DOHH2 (cell line): ENCODE measurements around the gene TBL1X.
"Not testable (repeated sequence)": the region's sequence is repeated elsewhere in the genome, so short reads cannot be mapped to it uniquely, and the experiment has no call there.

Experiments used
- H3F3A ChIP-seq: fragments of 200-600 bp; sonication (generic), shearing (Covaris generic); 2 replicates; pipeline ENCODE4 v1.6.0; 2016; ENCODE audit warnings: antibody characterized with exemption, mild to moderate bottlenecking; ENCODE audit not compliant: control insufficient read depth, insufficient read depth
- H3K27ac ChIP-seq: fragments of 200-600 bp; sonication (generic); 2 replicates; pipeline ENCODE4 v1.5.1; 2014; ENCODE audit warnings: low read depth, mild to moderate bottlenecking, low read length, moderate library complexity
- H3K27me3 ChIP-seq: fragments of 200-600 bp; sonication (generic); 2 replicates; pipeline ENCODE4 v1.6.1; 2014; ENCODE audit warnings: mild to moderate bottlenecking, low read length, mixed read lengths; ENCODE audit not compliant: control insufficient read depth
- H3K36me3 ChIP-seq: fragments of 200-600 bp; sonication (generic); 2 replicates; pipeline ENCODE4 v1.6.1; 2014; ENCODE audit warnings: mild to moderate bottlenecking, low read length, moderate library complexity, mixed read lengths; ENCODE audit not compliant: control insufficient read depth
- H3K4me1 ChIP-seq: fragments of 200-600 bp; sonication (generic); 2 replicates; pipeline ENCODE4 v1.6.1; 2014; ENCODE audit warnings: mild to moderate bottlenecking, low read length, mixed read lengths; ENCODE audit not compliant: control insufficient read depth
- H3K4me2 ChIP-seq: fragments of 200-600 bp; sonication (generic); 2 replicates; pipeline ENCODE4 v1.6.0; 2014; ENCODE audit warnings: mild to moderate bottlenecking, low read length, moderate library complexity
- H3K4me3 ChIP-seq: fragments of 200-600 bp; sonication (generic); 2 replicates; pipeline ENCODE4 v1.5.1; 2014; ENCODE audit warnings: mild to moderate bottlenecking, low read length, mixed read lengths
- H3K79me2 ChIP-seq: fragments of 200-600 bp; sonication (generic); 2 replicates; pipeline ENCODE4 v1.6.1; 2014; ENCODE audit warnings: mild to moderate bottlenecking, low read length, mixed read lengths; ENCODE audit not compliant: control insufficient read depth
- H3K9me2 ChIP-seq: fragments of 200-600 bp; sonication (generic); replicated peaks from 2 replicates; pipeline ENCODE4 v1.6.1; 2014; ENCODE audit warnings: mild to moderate bottlenecking, low read length, mixed read lengths; ENCODE audit not compliant: control insufficient read depth
- H3K9me3 ChIP-seq: fragments of 200-600 bp; sonication (generic); 2 replicates; pipeline ENCODE4 v1.6.1; 2014; ENCODE audit warnings: antibody characterized with exemption, low read length, mixed read lengths; ENCODE audit not compliant: control insufficient read depth, insufficient read depth
- H4K20me1 ChIP-seq: fragments of 200-600 bp; sonication (generic); 2 replicates; pipeline ENCODE4 v1.6.0; 2014; ENCODE audit warnings: low read depth, mild to moderate bottlenecking, antibody characterized with exemption, low read length, moderate library complexity; ENCODE audit not compliant: control insufficient read depth, insufficient read depth
- CTCF ChIP-seq: fragments of 200-600 bp; sonication (generic); IDR thresholded peaks from one replicate; pipeline ENCODE4 v1.5.1; 2014; ENCODE audit warnings: antibody characterized with exemption, mild to moderate bottlenecking, low read depth, low read length; ENCODE audit not compliant: poor library complexity, severe bottlenecking
- EZH2phosphoT487 ChIP-seq: fragments of 200-600 bp; sonication (generic); IDR thresholded peaks from 2 replicates; pipeline ENCODE4 v1.6.1; 2017; ENCODE audit warnings: borderline replicate concordance, mild to moderate bottlenecking, antibody characterized with exemption, low read length, moderate library complexity, mixed read lengths

TBL1X gene

GRCh38 chrX:9533611-9534010, 68.8 kb downstream of the TBL1X start:
- Histone ChIP-seq H3K36me3 (no peaks in the 10 kb centered on the region), H3K79me2 (peaks cover 27% of the 10 kb centered on the region), H4K20me1 (no peaks in the 10 kb centered on the region), H3K4me1 (peaks cover 48% of the 10 kb centered on the region), H3K27me3 (no peaks in the 10 kb centered on the region), H3K27ac (no peak overlapping the region), H3K9me2 (no peaks in the 10 kb centered on the region), H3K4me2 (no peak overlapping the region), H3F3A (no peaks in the 10 kb centered on the region), H3K9me3 (no peaks in the 10 kb centered on the region), H3K4me3 (no peak overlapping the region)
- TF ChIP-seq CTCF (no peak), EZH2phosphoT487 (no peak)

- H3K9me2 ChIP-seq = no peaks in the 10 kb centered on the region
- peak overlapping the region; percentile 40; the same call in 1 of the 2 replicates for H3K4me2 ChIP-seq
- H3K4me1 ChIP-seq = peaks cover 38% of the 10 kb centered on the region
- H3K79me2 ChIP-seq = peaks cover 19% of the 10 kb centered on the region
- no peaks in the 10 kb centered on the region for H3F3A ChIP-seq
- H3K27me3 ChIP-seq = no peaks in the 10 kb centered on the region
- H3K9me3 ChIP-seq = no peaks in the 10 kb centered on the region
- no peaks in the 10 kb centered on the region for H3K36me3 ChIP-seq
- no peak overlapping the region for H3K27ac ChIP-seq
- no peaks in the 10 kb centered on the region for H4K20me1 ChIP-seq
- TF ChIP-seq CTCF (no peak), EZH2phosphoT487 (no peak)
- no peak overlapping the region for H3K4me3 ChIP-seq
These were observed 69.8 kb downstream of the TBL1X start for GRCh38 chrX:9534686-9535085.

- TF ChIP-seq EZH2phosphoT487 (no peak), CTCF (no peak)
- Histone ChIP-seq H3F3A (no peaks in the 10 kb centered on the region), H3K36me3 (no peaks in the 10 kb centered on the region), H3K79me2 (peaks cover 16% of the 10 kb centered on the region), H3K9me2 (no peaks in the 10 kb centered on the region), H3K27me3 (no peaks in the 10 kb centered on the region), H3K4me3 (no peak overlapping the region), H3K27ac (no peak overlapping the region), H3K4me1 (peaks cover 34% of the 10 kb centered on the region), H3K9me3 (no peaks in the 10 kb centered on the region), H4K20me1 (no peaks in the 10 kb centered on the region), H3K4me2 (peak overlapping the region; percentile 40)
These were observed 70.2 kb downstream of the TBL1X start for GRCh38 chrX:9535101-9535500.

- not testable (repeated sequence) for H3K9me3 ChIP-seq, H3K27me3 ChIP-seq, H3K36me3 ChIP-seq, H3K9me2 ChIP-seq, H4K20me1 ChIP-seq, H3F3A ChIP-seq, H3K4me2 ChIP-seq, H3K4me3 ChIP-seq, H3K27ac ChIP-seq
- Histone ChIP-seq H3K4me1 (peaks cover 23% of the 10 kb centered on the region), H3K79me2 (peaks cover 13% of the 10 kb centered on the region)
These were observed 71.3 kb downstream of the TBL1X start for GRCh38 chrX:9536156-9536555.
